Activated CD8-positive, alpha-beta memory T cell treated with anti-CD3 and anti-CD28 coated beads for 36 hours (primary cell): Measurements from ENCODE around the gene TSHZ2. TPM values are rescaled to one million over a fixed set of nuclear protein-coding genes. Genes with fewer than 3 reads are reported as not detected.

Experiments
- CTCF ChIA-PET: fragments of 350-600 bp; sonication (Branson Sonifier 250); formaldehyde crosslinking; loops from one replicate; lab custom pipeline; 2021; ENCODE audit warnings: antibody characterized with exemption; lab: Charles Lee
- POLR2A ChIA-PET: fragments of 350-600 bp; sonication (Branson Sonifier 250); formaldehyde crosslinking; loops from one replicate; lab custom pipeline; 2021; ENCODE audit warnings: antibody characterized with exemption; lab: Charles Lee
- total RNA-seq, 2 experiments: library from RNA; stranded (reverse); gene quantifications; one replicate each; pipeline ENCODE4 v1.2.3, GENCODE V29; 2021

TSHZ2 gene
- total RNA-seq, 2 experiments from 2014 or later: 0.76 to 1.4 TPM

DNA sequence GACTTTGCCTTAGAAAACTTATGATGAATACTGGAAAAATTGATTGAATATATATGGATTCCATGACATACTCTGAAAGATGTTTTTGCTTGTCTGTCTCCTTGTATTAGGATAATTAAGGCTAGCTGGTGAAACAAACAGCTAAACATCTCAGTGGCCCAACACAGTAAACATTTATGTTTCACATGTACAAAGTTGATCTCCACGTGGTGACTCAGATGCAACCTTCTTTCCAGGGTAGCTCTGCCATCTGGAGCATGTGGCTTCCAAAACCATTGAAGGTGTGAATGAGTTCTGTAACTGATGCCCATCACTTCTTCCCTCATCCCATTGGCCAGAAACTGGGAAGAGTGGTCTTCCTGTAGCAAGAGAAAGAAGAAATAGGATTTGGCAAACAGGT, 196.3 kb downstream of the TSHZ2 start:
- CTCF ChIA-PET: no interaction called here

DNA sequence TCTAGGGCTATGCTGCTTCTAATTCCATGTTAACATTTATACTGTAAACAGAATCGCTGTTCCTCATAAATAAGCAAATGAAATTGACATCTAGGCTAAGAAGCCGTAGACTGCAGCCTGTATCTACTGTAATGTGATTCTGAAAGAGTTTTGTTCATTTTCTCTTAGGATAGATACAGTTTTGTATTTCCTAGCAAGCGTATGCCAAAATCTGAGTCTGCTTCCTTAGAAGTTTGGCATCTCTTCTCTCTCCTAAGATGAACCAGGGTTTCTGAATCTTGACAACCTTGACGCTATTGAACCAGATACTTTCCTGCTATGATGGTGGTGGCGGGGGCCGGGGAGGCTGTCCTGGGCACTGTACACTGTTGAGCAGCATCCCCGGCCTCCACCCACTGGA, 198.0 kb downstream of the TSHZ2 start:
- ChIA-PET CTCF (no interaction called here), POLR2A (no interaction called here)

More for the DNA sequence above, 196.3 kb downstream of the TSHZ2 start:
- POLR2A ChIA-PET: no interaction called here

DNA sequence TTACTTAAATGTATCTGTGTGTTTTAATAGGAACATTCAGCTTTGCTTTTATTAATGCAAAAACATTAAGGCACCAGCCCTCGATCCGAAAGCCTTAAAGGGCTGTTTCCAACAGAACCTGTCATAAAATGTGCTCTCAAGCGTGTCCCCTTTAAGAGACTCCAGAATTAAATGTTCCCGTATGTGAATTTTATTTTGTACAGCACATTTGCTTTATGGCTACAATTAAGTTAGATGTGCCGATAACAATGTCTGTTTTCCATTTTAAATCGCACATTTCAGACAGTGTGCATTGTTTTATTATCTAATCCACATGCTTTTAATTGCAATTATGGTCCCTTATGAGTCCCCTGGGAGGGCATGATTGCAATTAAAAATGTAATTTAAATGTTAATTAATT, 198.9 kb downstream of the TSHZ2 start:
- POLR2A ChIA-PET: no interaction called here
- CTCF ChIA-PET: no interaction called here

GRCh38 chr20:53174454-53174853, 202.3 kb downstream of the TSHZ2 start:
- POLR2A ChIA-PET: no interaction called here
- CTCF ChIA-PET: no interaction called here

GRCh38 chr20:53175135-53175780, 203.1 kb downstream of the TSHZ2 start:
- CTCF ChIA-PET: no interaction called here
- POLR2A ChIA-PET: no interaction called here

- ChIA-PET CTCF (no interaction called here), POLR2A (no interaction called here)
These were observed 204.0 kb downstream of the TSHZ2 start for GRCh38 chr20:53176134-53176533.

GRCh38 chr20:53177687-53178086, 205.5 kb downstream of the TSHZ2 start:
- ChIA-PET POLR2A (no interaction called here), CTCF (interaction anchor here (0.8 kb wide), 1 partner anchor 25 kb away, joined by 3 read pairs; no protein-coding TSS in a partner anchor)

- CTCF ChIA-PET: no interaction called here
- POLR2A ChIA-PET: no interaction called here
These were observed 207.6 kb downstream of the TSHZ2 start for GRCh38 chr20:53179749-53180148.

DNA sequence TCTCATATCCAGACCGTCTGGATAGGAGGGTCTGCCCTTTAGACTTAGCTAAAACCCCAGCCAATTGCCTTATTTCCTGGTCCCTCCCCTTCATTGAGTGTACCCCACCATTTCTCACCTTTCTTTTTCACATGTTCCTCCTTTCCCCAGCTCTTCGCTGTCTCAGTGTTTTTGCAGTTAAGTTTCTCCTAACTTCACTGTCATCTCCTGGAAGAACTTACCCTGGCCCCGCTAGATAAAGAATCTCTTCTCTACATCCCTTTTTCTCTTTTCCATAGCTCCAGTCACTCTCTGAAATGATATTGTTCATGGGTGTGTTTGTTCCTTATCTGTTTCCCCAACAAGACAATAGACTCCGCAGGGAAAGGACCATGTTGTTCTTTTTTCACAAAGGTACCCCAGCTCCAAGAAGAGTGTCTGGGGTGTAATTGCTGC, 208.8 kb downstream of the TSHZ2 start:
- POLR2A ChIA-PET: no interaction called here

DNA sequence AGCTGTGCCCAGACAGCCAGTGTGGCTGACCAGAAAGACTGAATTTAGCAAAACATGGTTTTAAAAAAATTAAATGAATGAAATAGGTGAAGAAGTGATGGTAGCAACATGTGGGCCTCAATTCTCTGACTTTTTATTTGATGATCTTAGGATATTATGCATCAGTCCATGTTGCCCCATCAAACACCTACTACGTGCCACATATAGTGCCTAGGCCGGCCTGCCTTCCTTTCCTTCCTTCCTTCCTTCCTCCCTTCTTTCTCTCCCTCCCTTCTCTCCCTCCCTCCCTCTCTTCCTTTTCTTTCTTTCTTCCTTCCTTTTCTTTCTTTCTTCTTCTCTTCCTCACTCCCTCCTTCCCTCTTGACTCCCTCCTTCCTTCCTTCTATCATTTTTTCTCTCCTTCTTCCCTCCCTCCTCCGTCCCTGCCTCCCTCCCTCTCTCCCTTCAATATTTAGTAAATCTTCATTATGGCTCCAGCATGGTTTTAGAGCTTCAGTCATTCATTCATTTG, 209.8 kb downstream of the TSHZ2 start:
- POLR2A ChIA-PET: no interaction called here
- CTCF ChIA-PET: no interaction called here

More for the DNA sequence above, 208.8 kb downstream of the TSHZ2 start:
- CTCF ChIA-PET: no interaction called here

DNA sequence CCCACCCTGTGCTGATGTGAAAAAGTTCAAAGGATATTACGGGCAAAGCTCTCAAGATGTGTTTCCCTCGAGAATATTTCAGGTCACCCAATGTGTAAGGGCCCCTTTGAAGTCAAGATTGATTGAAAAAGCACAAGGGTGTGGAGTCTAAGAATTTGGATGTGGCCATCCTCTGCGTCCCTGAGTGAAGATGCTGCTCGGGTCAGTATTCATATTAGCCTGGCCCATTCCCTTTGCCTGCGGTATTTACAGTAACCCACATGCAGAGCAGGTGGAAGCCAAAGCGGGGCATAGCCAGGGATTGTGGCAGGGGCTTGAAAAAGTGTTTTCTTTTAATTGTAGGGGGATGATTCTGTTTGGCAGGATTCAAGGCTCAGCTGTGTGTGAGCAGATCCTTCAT, 211.0 kb downstream of the TSHZ2 start:
- ChIA-PET CTCF (no interaction called here), POLR2A (no interaction called here)

DNA sequence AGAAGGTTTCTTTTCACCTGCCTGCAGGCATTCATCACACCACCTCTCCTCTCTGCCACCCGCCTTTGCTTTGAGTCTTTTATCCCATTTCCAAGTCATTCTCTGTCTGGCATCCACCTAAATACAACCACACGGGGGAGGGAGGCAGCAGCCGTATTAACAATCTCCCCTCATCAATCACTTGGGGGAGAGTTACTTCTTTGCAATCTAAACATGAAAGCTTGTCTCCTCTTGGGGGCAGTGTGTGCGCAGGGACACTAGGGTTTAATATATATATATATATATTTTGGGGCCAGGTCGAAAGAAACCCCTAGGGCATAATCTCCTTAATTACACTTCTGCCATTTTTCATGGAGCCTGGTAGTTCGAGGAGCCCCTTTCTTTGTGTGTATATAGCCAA, 214.5 kb downstream of the TSHZ2 start:
- POLR2A ChIA-PET: no interaction called here
- CTCF ChIA-PET: interaction anchor here (0.7 to 1.1 kb wide), 3 partner anchors 86 to 529 kb away, joined by 3 read pairs; no protein-coding TSS in a partner anchor

DNA sequence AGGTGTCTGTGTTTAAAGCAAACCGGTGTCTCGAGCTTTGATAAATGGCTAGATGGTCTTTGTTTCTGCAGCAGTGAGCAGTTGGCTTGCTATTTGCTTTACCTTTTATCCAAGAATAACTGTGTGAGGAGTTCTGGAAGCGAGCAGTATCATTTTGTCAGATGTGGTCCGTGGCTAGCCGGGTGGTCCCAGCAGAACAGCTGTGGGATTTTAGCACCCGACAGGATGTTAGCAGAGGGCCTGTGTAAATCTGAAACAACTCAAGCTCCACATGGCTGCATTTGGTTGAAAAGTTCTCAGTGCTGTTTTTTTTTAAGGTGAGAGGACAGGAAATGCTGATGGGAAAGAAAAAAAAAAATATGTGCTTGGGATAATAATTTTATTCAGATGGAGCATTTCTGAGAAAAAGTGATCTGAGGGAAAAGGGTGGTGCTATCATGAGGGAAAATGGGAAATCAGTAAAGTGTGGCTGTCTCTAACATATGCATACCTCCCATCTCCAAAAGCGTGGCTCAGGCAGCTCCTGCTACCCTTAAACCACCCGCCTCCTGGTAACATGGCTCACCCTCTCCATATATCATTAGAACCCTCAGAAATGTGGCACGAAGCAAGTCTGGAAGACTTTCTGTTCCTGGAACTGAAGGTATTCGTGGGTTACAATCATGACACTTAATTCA, 215.4 kb downstream of the TSHZ2 start:
- ChIA-PET POLR2A (no interaction called here), CTCF (no interaction called here)

- POLR2A ChIA-PET: no interaction called here
These were observed 218.1 kb downstream of the TSHZ2 start for GRCh38 chr20:53190225-53190624.

DNA sequence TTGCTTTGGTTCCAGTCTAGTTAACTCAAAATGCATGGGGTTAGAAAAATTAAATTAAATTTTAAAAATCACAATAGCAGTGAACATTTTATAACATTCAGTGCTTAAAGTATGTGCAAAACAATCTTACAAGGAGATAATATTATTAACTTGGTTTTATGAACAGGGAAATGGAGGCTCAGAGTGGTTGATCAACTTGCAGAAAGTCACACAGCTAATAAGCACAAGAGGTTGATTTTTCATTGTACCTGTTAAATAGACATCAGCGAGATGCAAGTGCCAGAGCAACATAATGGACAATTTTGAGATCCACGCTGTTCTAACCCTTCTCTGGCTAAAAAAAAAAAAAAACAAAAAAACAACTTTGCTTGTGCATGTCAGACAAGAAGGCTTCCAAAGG, 219.8 kb downstream of the TSHZ2 start:
- POLR2A ChIA-PET: no interaction called here
- CTCF ChIA-PET: interaction anchor here (1.5 kb wide), 1 partner anchor 11 kb away, joined by 3 read pairs; no protein-coding TSS in a partner anchor

More at GRCh38 chr20:53190225-53190624, 218.1 kb downstream of the TSHZ2 start:
- CTCF ChIA-PET: no interaction called here

DNA sequence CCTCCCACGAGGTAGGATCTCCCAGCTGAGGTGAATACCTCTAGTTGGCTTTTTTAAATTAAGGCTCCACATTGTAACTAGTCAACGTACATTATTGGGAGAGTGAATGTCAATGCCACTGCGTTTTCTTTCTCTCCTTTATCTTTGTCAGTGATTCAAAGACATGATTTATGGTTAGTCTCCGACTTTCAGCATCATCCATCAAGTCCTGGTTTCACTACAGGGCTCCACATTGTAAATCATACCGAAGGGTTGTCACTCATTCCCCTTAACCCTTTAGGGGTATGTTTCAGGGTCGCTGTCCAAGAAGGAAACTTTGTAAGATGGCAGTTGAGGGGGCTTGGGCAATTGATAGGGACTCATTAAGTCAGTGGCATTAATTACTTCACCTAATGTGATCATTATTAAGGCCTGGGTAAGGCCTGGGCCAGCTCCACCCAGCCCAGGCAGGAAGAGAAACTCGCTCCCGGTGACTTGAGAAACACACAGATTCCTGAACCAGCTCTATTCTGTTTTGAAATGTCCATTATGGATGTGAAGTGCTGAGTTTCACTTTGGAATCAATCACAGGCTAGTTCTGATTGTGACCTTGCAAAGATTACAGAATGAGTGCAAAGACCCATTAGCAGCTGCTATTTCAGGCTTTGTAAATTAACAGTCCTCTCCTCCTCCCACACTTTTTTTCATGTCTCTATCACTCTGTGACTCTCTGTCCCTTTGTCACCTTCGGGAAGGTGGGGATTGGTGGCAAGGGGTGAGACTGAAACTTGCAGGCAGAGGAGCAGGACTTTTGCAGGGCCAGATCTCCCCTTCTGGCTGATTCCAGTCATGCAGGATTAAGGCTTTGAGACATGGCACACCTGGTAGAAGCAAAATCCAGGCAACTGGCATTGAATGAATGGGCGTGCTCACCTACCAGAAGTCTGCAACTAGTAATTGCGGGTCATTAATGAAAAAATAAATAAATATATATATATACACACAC, 222.4 kb downstream of the TSHZ2 start:
- ChIA-PET POLR2A (no interaction called here), CTCF (no interaction called here)

DNA sequence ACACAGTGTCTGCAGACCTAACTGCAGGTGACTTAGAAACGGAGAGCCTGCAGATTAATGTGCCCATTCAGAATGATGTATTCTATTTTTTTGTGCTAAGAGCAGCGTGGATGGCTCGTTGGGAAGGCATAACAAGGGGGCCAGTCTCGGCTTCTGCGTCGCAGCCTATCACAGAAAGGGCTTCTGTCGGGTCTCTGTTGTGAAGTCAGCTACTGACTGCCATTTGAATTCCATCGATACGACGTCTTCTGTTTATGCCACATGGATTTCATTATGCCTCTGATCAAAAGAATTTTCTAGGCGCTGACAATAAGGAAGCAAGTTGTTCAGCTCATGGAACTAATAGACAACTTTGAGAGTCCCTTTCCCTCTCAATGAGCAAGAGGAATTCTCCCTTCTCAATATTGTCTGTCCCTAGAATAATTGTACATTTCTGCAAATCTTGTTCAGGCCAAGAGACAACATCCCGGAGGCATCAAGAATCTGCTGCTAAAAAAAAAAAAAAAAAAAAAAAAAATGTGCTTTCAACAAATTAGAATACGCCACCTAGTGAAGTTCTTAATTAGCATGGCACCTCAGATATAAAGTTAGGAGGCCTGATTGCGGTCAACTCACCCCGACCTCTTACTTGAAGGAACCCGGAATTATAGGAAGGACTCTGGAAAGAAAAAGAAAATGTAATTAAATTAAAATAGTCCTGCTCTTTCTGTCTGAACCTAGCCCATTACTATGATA, 223.9 kb downstream of the TSHZ2 start:
- ChIA-PET CTCF (no interaction called here), POLR2A (no interaction called here)

- POLR2A ChIA-PET: no interaction called here
- CTCF ChIA-PET: interaction anchor here (1.0 kb wide), 1 partner anchor 18 kb away, joined by 3 read pairs; no protein-coding TSS in a partner anchor
These were observed 229.4 kb downstream of the TSHZ2 start for GRCh38 chr20:53201588-53201987.

DNA sequence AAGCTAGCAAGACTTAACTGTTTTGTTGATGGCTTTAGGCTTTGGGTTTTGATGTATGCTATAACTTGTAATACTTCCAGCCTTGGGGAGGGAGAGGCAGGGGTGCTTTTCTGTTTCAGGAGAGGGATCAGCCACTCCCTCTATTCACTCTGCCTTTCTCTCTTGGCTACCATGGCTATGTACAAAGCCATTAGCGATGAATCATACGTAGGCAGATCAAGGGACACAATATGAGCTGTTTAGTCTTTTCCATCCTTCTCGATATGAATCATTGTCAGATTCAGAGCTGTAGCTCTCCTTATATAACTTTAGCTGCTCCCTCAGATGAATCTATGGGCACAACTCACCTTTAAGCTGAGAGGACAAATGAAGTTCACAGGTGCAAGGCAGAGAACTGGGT, 230.6 kb downstream of the TSHZ2 start:
- CTCF ChIA-PET: interaction anchor here (1.0 to 1.3 kb wide), 4 partner anchors 11 to 24 kb away, joined by 3 read pairs; no protein-coding TSS in a partner anchor
- POLR2A ChIA-PET: no interaction called here
